Amniotic epithelial cell (primary cell): ENCODE data around the gene PHF24.

Experiments used
- DNase-seq: peaks from one replicate; pipeline ENCODE4 v3.0.0-alpha.2; 2010; ENCODE audit warnings: low read depth

The PHF24 gene

GRCh38 chr9:34983209-34983608 is 25.1 kb downstream of the PHF24 start:
- DNase-seq, result no peak

GRCh38 chr9:34984049-34984448 is 26.0 kb downstream of the PHF24 start:
- DNase-seq, result peak; percentile 57

- peak; percentile 61 for DNase-seq
Measured at GRCh38 chr9:34985311-34985899, 27.3 kb downstream of the PHF24 start.

GRCh38 chr9:34986540-34987047 is 28.5 kb downstream of the PHF24 start:
- no peak for DNase-seq

GRCh38 chr9:34987160-34987901 is 29.2 kb downstream of the PHF24 start:
- DNase-seq, result peak; percentile 32

GRCh38 chr9:34988218-34989002 is 30.3 kb downstream of the PHF24 start:
- no peak for DNase-seq

- DNase-seq, result peak; percentile 100
Measured at GRCh38 chr9:34989003-34989945, 31.2 kb downstream of the PHF24 start, which contains the start of gene DNAJB5. Gene DNAJB5 (plus strand): TSS chr9:34989745. CDS start chr9:34990631, 886 bp downstream.

GRCh38 chr9:34989946-34990635 is 32.0 kb downstream of the PHF24 start:
- DNase-seq, result peak; percentile 32

- DNase-seq, result no peak
Measured at GRCh38 chr9:34990908-34991606, 33.0 kb downstream of the PHF24 start.

GRCh38 chr9:34991607-34992375 is 33.7 kb downstream of the PHF24 start:
- no peak for DNase-seq

- peak; percentile 87 for DNase-seq
Measured at GRCh38 chr9:34992376-34992951, 34.4 kb downstream of the PHF24 start.

- peak; percentile 89 for DNase-seq
Measured at GRCh38 chr9:34993502-34994259, 35.6 kb downstream of the PHF24 start.

- peak; percentile 63 for DNase-seq
Measured at GRCh38 chr9:34994260-34994899, 36.3 kb downstream of the PHF24 start.

- peak; percentile 87 for DNase-seq
Measured at GRCh38 chr9:34994900-34995669, 37.0 kb downstream of the PHF24 start.

GRCh38 chr9:34995670-34996060 is 37.6 kb downstream of the PHF24 start:
- peak; percentile 36 for DNase-seq

- no peak for DNase-seq
Measured at GRCh38 chr9:34996181-34996904, 38.3 kb downstream of the PHF24 start.
